ENCODE measurements around the gene KLF4.

KLF4 gene

GRCh38 chr9:107487521-107488374, 1.8 kb downstream of the KLF4 start:
- no peak for DNase-seq

DNA sequence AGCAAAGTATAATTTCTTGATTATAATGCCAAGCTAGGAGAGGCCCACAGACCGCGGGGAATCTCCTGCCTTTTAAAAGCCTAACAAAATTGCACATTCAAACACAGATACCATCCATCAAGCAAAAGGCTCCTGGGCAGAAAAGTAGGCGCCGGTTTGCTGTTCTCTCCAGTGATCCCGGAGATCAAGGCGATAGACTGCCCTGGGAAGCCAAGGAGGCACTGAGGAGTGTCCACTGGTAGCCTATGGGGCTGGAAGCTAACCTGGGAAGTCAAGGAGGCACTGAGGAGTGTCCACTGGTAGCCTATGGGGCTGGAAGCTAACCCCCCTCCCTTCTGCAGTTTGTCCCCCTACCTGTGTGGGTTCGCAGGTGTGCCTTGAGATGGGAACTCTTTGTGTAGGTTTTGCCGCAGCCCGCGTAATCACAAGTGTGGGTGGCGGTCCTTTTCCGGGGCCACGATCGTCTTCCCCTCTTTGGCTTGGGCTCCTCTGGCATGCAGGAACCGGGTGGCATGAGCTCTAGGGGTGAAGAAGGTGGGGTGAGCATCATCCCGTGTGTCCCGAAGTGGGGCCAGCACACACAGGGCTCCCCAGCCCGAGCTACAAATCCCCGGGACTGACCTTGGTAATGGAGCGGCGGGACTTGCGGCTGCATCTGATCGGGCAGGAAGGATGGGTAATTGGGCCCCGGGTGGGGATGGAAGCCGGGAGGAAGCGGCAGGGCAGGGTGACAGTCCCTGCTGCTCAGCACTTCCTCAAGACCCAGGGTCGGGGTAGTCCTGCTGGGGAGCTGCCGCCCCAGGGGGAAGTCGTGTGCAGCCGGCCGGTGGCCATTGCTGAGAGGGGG, 2.7 kb downstream of the KLF4 start:
- DNase-seq, result no peak

- DNase-seq, result no peak
These were observed 4.0 kb downstream of the KLF4 start for GRCh38 chr9:107485458-107486043.

- no peak for DNase-seq
These were observed 5.3 kb downstream of the KLF4 start for GRCh38 chr9:107484117-107484723.

- DNase-seq, result no peak
These were observed 5.9 kb downstream of the KLF4 start for GRCh38 chr9:107483666-107484065.

DNA sequence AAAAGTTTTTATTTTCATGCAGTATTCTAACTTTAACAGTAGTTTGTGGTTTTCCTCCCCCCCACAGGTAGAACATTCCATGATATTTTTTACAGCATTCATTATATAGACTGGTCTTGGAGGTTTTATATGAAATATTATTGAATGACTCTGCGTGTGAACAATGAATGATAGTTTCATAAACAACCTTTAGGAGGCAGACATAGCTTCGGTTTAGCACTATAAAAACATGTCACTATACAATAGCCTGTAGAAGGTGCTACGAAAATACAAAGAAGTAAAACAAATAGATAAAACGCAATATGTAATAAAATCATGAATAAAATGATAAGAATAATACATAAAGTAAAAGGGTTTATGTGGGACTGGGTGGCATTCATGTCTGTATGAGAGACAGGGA, 8.5 kb downstream of the KLF4 start:
- no peak for DNase-seq

GRCh38 chr9:107480386-107480789, 9.2 kb downstream of the KLF4 start:
- DNase-seq, result no peak

DNA sequence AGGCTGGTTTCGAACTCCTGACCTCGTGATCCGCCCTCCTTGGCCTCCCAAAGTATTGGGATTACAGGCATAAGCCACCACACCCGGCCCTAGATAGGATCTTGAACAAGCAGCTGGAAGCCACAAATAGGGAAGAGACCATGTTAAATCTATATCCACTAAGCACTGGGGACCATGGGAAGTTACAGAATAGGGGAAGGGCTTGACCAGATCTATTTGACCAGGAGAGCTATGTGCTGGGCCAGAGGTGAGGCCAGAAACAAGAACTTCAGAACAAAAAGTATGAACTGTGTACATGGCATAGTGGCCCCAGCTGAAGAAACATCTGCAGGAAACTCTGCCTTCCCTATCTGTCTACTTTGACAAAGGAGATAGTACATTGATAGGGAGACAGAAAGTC, 10.8 kb downstream of the KLF4 start:
- no peak for DNase-seq

DNA sequence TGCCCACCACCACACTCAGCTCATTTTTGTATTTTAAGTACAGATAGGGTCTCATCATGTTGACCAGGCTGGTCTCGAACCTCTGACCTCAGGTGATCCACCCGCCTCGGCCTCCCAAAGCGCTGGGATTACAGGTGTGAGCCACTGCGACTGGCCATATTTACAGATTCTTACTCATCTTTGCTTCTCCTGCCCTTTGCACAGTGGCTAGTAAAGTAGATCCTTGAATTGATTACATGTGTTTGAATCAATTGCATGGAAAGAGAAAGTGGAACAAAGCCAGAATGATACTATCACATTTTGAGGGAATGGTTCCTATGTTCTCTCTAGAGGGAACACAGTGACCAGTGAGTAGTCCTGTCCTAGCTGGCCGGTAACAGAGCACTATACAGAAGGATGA, 15.4 kb downstream of the KLF4 start:
- DNase-seq, result no peak

- DNase-seq, result no peak
These were observed 16.8 kb downstream of the KLF4 start for GRCh38 chr9:107472581-107473340.

GRCh38 chr9:107471552-107471951, 18.0 kb downstream of the KLF4 start:
- DNase-seq, result no peak

- no peak for DNase-seq
These were observed 22.2 kb downstream of the KLF4 start for GRCh38 chr9:107467416-107467815.

GRCh38 chr9:107466826-107467225, 22.7 kb downstream of the KLF4 start:
- DNase-seq, result no peak

- peak; percentile 3 for DNase-seq
These were observed 23.8 kb downstream of the KLF4 start for GRCh38 chr9:107465467-107466451.

DNA sequence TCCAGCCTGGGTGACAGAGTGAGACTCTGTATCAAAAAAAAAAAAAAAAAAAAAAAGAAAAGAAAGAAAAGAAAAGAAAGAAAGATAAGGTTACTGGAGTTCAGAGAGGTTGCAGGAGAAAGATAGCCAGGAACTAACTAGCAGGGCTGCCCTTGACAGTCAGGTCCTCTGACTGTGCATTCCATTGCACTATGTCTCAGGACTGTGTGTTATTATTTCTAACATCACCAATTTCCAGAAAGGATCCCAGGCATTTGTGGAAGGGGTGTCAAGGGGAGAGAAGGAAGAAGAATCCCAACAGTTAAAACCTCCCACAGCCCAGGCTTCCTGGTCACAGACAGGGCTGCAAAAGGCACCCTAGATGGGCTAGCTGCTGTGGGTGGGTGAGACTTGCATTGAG, 25.1 kb downstream of the KLF4 start:
- no peak for DNase-seq

- no peak for DNase-seq
These were observed 26.9 kb downstream of the KLF4 start for GRCh38 chr9:107462691-107463090.

DNA sequence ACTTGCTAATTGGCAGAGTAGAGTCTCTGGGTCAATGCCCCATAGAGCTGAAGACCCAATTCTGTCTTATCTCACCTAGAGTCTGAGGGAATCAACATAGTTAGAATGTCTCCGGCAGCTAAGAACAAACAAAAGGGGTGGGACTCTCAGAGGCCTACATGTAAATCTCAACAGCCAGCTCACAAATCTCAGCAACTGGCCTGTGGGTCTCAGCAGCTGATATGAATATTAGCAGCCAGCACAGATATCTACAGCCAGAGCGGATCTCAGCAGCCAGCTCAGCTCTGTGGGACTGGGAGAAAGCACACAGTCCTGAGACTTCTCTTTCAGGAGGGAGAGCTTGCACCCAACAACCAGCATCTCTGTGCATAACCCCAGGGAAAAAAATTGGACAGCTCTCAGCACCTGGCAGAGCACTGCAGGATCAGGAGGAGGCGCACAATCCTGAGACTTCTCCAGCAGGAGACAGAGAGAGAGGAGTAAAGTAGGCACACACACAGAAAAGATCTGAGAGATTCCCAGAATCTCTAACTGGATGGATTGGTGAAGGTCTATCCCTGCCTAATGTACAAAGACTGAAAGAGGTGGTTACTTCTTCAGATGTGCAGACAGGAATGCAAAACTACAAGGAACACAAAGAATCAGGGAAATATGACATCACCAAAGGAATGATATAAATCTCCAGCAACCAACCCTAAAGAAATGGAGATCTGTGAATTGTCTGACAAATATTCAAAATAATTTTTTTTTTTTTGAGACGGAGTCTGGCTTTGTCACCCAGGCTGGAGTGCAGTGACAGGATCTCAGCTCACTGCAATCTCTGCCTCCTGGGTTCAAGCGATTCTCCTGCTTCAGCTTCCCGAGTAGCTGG, 29.2 kb downstream of the KLF4 start:
- DNase-seq, result no peak

- DNase-seq, result no peak
These were observed 34.0 kb downstream of the KLF4 start for GRCh38 chr9:107455425-107456135.

- DNase-seq, result no peak
These were observed 36.1 kb downstream of the KLF4 start for GRCh38 chr9:107453479-107453878.

DNA sequence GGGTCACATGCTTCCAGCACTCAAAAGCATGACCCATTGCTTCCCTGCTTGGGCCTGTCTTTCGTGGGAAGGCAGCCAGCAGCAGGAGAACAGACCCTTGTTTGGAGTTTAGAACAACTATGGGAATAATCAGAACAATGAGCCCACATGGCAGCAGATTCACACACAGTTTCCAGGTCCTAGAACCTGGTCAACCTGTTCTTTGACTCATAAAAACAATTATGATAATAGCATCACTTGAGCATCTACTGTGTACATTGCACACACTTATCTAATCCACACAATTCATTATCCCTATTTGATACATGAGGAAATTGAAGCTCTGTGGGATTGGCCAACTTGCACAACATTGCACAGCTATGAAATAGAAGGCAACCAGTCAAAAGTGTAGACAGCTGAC, 41.7 kb downstream of the KLF4 start:
- DNase-seq, result no peak
